Right renal cortex interstitium (tissue), 3 donors: ENCODE data around the gene BRMS1. TPM values are rescaled to one million over a fixed set of nuclear protein-coding genes. Genes with fewer than 3 reads are reported as not detected.
A peak's percentile ranks its signal among the peaks of the same experiment; 100 is the strongest.
"Not testable (repeated sequence)": the region's sequence is repeated elsewhere in the genome, so short reads cannot be mapped to it uniquely, and the experiment has no call there.

Experiments used
- DNase-seq, 3 donors: peaks; one replicate each; pipeline ENCODE4 v3.0.0-alpha.2; 2013; ENCODE audit warnings: low read depth in 3 of 3, low spot score in 2 of 3
- polyA plus RNA-seq, 3 donors: library from polyadenylated mRNA; unstranded; fragments of 120-200 nt; gene quantifications; one replicate each; pipeline ENCODE4 v1.2.1, GENCODE V29; 2013; ENCODE audit not compliant: insufficient read length in 3 of 3

Gene BRMS1
- polyA plus RNA-seq, 3 donors: 30.7 to 32.0 (median 31.3) TPM

- no peak for DNase-seq
Measured at GRCh38 chr11:66326261-66327111, 18.4 kb downstream of the BRMS1 start.

- DNase-seq: no peak
Measured at GRCh38 chr11:66325263-66325671, 19.6 kb downstream of the BRMS1 start.

- DNase-seq: no peak
Measured at GRCh38 chr11:66324664-66325063, 20.2 kb downstream of the BRMS1 start.

- DNase-seq: no peak
Measured at GRCh38 chr11:66323684-66324083, 21.2 kb downstream of the BRMS1 start.

- no peak for DNase-seq
Measured at GRCh38 chr11:66322732-66323427, 22.0 kb downstream of the BRMS1 start.

- DNase-seq: no peak
Measured at GRCh38 chr11:66321606-66322005, 23.3 kb downstream of the BRMS1 start.

- not testable (repeated sequence) for DNase-seq
Measured at GRCh38 chr11:66320748-66321147, 24.2 kb downstream of the BRMS1 start.

GRCh38 chr11:66320289-66320688 lies 24.6 kb downstream of the BRMS1 start:
- not testable (repeated sequence) for DNase-seq

- no peak for DNase-seq
Measured at GRCh38 chr11:66318600-66318970, 26.3 kb downstream of the BRMS1 start.

GRCh38 chr11:66317723-66318599 lies 26.9 kb downstream of the BRMS1 start:
- DNase-seq: no peak

- DNase-seq: peak in 1 of 3 donors; percentile 52
Measured at GRCh38 chr11:66317322-66317722, 27.6 kb downstream of the BRMS1 start.

GRCh38 chr11:66316849-66317251 lies 28.1 kb downstream of the BRMS1 start, which contains the start of gene CD248:
Gene CD248, minus strand, starts transcription at chr11:66317044. Its CDS starts 17 bp downstream, at chr11:66317027.
- DNase-seq: peak in 1 of 3 donors; percentile 47

- no peak for DNase-seq
Measured at GRCh38 chr11:66315921-66316811, 28.7 kb downstream of the BRMS1 start.

GRCh38 chr11:66315498-66315885 lies 29.4 kb downstream of the BRMS1 start:
- no peak for DNase-seq

GRCh38 chr11:66314561-66315497 lies 30.1 kb downstream of the BRMS1 start:
- no peak for DNase-seq

GRCh38 chr11:66314186-66314501 lies 30.8 kb downstream of the BRMS1 start:
- no peak for DNase-seq

- DNase-seq: peak in 1 of 3 donors; percentile 63
Measured at GRCh38 chr11:66313321-66314185, 31.4 kb downstream of the BRMS1 start.
